Measurements from ENCODE around the gene SMIM17.
"Not testable (repeated sequence)": the region's sequence is repeated elsewhere in the genome, so short reads cannot be mapped to it uniquely, and the experiment has no call there.

Gene SMIM17

DNA sequence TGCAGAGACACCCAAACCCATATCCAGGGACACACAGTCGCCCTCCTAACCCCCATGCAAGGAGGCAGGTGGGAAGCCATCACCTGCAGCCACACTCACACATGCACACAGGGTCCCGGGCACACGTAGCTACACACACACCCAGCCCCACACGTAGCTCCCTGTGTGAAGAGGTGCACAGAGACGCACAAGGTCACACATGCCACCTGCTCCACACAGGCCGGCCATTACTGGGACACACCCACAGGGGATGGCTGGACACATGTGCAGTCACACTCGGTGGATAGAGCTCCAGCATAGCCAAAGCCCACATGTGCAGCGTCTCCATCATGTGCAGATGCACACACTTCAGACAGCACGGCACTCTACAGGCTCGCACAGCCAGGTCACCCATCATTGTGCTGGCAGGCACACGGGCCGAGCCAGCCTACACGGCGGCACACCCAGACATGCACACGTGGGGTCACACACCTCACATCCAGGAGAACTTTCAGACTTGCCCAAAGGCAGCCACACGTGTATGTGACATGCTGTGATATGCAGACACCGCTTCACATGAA, 27.5 kb downstream of the SMIM17 start:
- TF ChIP-seq, protein P1, sequence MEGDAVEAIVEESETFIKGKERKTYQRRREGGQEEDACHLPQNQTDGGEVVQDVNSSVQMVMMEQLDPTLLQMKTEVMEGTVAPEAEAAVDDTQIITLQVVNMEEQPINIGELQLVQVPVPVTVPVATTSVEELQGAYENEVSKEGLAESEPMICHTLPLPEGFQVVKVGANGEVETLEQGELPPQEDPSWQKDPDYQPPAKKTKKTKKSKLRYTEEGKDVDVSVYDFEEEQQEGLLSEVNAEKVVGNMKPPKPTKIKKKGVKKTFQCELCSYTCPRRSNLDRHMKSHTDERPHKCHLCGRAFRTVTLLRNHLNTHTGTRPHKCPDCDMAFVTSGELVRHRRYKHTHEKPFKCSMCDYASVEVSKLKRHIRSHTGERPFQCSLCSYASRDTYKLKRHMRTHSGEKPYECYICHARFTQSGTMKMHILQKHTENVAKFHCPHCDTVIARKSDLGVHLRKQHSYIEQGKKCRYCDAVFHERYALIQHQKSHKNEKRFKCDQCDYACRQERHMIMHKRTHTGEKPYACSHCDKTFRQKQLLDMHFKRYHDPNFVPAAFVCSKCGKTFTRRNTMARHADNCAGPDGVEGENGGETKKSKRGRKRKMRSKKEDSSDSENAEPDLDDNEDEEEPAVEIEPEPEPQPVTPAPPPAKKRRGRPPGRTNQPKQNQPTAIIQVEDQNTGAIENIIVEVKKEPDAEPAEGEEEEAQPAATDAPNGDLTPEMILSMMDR (IDR thresholded peaks at IDR 0.05; ENCODE audit: low read depth, low read length) = no peak

DNA sequence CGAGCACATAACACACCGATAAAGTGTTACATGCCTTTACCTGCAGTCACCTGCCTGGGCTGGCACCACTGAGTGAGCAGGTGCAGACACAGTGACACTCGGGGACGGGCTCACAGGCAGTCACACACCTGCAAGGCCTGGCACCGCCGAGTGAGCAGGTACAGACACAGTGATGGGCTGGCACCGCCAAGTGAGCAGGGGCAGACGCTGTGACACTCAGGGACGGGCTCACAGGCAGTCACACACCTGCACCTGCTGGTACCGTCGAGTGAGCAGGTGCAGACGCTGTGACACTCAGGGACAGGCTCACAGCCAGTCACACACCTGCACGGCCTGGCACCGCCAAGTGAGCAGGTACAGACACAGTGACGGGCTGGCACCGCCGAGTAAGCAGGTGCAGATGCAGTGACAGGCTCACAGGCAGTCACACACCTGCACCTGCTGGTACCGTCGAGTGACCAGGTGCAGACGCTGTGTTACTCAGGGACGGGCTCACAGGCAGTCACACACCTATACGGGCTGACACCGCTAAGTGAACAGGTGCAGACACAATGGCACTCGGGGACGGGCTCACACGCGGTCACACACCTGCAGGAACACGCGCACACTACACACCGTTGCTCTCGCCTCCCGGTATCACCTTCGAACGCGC, 28.1 kb downstream of the SMIM17 start:
- TF ChIP-seq, protein P1 (IDR thresholded peaks at IDR 0.05; ENCODE audit: low read depth, low read length) = no peak
- no peak overlapping the region for H3K4me3 ChIP-seq (ENCODE audit: low read depth, low read length)

More for the DNA sequence above, 27.5 kb downstream of the SMIM17 start:
- no peak overlapping the region for H3K4me3 ChIP-seq (ENCODE audit: low read depth, low read length)

DNA sequence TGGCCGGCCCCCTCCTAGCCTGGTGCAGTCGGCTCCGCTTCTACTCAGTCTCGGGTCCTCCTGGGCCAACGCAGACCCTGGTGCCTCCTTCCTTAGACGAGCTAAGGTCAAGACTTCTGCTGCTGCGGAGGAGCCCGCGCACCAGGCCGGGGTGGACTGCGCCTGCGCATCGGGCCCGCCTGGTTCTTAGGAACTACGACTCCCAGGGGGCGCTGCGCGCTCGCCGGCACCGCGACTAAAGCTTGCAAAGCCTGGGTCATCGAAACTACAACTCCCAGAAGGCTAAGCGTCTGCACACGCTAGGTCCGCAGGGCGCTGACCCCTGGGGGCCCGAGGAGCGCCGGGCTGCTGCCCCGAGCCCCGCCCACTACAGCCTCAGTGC, 28.6 kb downstream of the SMIM17 start, which contains the start of gene ZNF835:
Gene ZNF835, minus strand, starts transcription at position 145 of the 382 bp plus-strand sequence. CDS start 6,559 bp downstream, outside the sequence.
- H3K4me3 ChIP-seq (ENCODE audit: low read depth, low read length) = no peak within 1 kb of the TSS
- TF ChIP-seq, protein P1 (IDR thresholded peaks at IDR 0.05; ENCODE audit: low read depth, low read length) = no peak

DNA sequence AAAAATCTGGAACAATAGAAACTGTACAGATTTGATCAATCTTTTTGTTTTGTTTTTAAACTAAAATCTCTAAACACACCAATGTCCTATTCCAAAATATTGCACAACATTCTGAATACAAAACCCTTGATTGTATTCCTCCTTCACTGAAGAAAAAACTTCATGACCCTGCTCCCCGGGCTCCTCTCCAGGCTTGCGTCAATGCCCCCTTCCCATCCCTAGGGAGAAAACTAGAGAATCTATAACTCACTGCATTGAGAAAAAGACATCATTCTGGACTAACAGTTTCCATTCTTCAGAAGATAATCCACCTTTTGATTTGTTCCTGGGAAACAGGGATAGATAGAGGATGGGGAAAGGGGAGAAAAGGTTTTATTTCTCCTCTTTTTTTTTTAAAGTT, 29.7 kb downstream of the SMIM17 start:
- H3K4me3 ChIP-seq (ENCODE audit: low read depth, low read length) = not testable (repeated sequence)

DNA sequence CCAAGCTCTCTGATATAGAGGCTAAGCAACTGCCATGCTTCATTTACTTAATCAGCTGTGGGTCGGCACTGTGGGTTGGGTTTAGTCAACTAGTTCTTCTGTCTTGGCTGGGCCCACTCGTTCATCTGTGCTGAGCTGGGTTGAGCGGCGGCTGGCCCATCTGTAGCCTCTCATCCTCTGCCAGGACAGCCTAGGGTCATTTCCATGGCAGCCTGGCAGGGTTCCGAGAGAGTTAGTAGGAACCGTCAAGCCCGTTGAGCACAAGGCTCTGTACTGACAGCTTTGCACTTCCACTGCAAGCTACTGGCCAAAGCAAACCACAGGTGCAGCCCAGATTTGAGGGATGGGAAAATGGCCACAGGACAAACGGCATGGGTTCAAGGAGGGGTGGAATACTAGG, 35.2 kb downstream of the SMIM17 start:
- TF ChIP-seq, protein P1 (IDR thresholded peaks at IDR 0.05; ENCODE audit: low read depth, low read length) = no peak
- no peak overlapping the region for H3K4me3 ChIP-seq (ENCODE audit: low read depth, low read length)

DNA sequence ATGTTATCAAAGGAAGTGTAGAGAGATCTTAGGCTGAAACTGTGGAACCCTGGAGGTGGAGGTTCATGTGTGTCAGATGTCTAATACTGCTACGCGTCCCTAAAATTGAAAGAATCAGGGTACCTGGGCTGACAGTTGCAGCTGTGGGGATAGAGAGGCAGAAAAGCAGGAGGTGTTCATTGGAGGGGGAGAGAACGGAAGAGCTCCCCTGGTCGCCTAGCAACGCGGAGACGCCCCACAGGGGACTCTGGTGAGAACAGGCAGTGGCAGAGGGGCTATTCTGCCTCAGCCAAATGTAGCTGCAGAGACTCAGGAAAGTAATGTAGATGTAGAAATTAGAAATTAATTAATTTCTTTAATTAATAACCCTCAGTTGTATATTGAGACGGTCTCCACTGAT, 38.7 kb downstream of the SMIM17 start:
- TF ChIP-seq, protein P1 (IDR thresholded peaks at IDR 0.05; ENCODE audit: low read depth, low read length) = no peak
- H3K4me3 ChIP-seq (ENCODE audit: low read depth, low read length) = no peak overlapping the region

DNA sequence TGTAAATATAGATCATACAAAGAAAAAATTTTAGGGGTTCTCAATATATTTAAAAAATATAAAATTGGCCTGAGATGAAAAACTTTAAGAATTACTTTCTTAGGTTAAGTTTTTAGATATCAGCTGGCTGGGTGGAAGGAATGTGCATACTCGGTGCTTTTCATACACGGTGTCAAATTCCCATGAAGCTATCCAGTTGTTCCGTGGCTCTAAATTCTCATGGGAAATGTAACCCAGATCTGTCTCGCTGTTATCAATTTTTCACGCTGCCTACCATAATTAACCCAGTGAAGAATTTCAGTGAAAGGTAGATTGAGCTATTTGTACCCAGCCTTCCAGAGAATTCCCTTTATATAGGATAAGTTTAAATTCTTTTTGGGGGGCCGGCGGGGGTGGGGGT, 40.2 kb downstream of the SMIM17 start:
- TF ChIP-seq, protein P1 (IDR thresholded peaks at IDR 0.05; ENCODE audit: low read depth, low read length) = no peak
- no peak overlapping the region for H3K4me3 ChIP-seq (ENCODE audit: low read depth, low read length)

All from WI38 (cell line).